ENCODE results near the gene COL23A1. TPM values are rescaled to one million over a fixed set of nuclear protein-coding genes. Genes with fewer than 3 reads are reported as not detected.

COL23A1 gene
- total RNA-seq, 2 experiments from 2014 or later = 0.11 TPM; not detected in 1

- DNase-seq = no peak
- peaks cover 1% of the 10 kb centered on the region for H3K27me3 Mint-ChIP-seq
- CTCF ChIA-PET = no interaction called here
- TF ChIP-seq CTCF (IDR thresholded peaks at IDR 0.05) = no peak
- H3K4me3 Mint-ChIP-seq = no peak overlapping the region
- H3K4me1 Mint-ChIP-seq (ENCODE audit: low read depth) = peaks cover 3% of the 10 kb centered on the region
- H3K9me3 Mint-ChIP-seq = no peaks in the 10 kb centered on the region
- intact Hi-C loops (cut with micrococcal nuclease) = no loop called here
- no peak overlapping the region for H3K27ac Mint-ChIP-seq
- no peak for ATAC-seq
- H3K36me3 Mint-ChIP-seq (ENCODE audit: low read depth) = no peaks in the 10 kb centered on the region
- POLR2A ChIA-PET = no interaction called here
These were observed 224.4 kb downstream of the COL23A1 start for GRCh38 chr5:178365501-178366440.

GRCh38 chr5:178364326-178364675 lies 225.9 kb downstream of the COL23A1 start:
- no peak for DNase-seq
- Mint-ChIP-seq H3K9me3 (no peaks in the 10 kb centered on the region), H3K27ac (no peak overlapping the region), H3K4me1 (ENCODE audit: low read depth) (peaks cover 3% of the 10 kb centered on the region), H3K27me3 (peaks cover 1% of the 10 kb centered on the region), H3K4me3 (no peak overlapping the region), H3K36me3 (ENCODE audit: low read depth) (no peaks in the 10 kb centered on the region)
- intact Hi-C loops (cut with micrococcal nuclease) = no loop called here
- CTCF ChIA-PET = no interaction called here
- no peak for ATAC-seq
- TF ChIP-seq CTCF (IDR thresholded peaks at IDR 0.05) = no peak
- POLR2A ChIA-PET = no interaction called here

- Mint-ChIP-seq H3K4me3 (no peak overlapping the region), H3K27ac (no peak overlapping the region), H3K4me1 (ENCODE audit: low read depth) (peaks cover 3% of the 10 kb centered on the region), H3K36me3 (ENCODE audit: low read depth) (no peaks in the 10 kb centered on the region), H3K27me3 (peaks cover 1% of the 10 kb centered on the region), H3K9me3 (no peaks in the 10 kb centered on the region)
- intact Hi-C loops (cut with micrococcal nuclease) = no loop called here
- ChIA-PET CTCF (no interaction called here), POLR2A (no interaction called here)
- no peak for TF ChIP-seq CTCF (IDR thresholded peaks at IDR 0.05)
- ATAC-seq (no peak), DNase-seq (no peak)
These were observed 226.5 kb downstream of the COL23A1 start for GRCh38 chr5:178363501-178364325.

GRCh38 chr5:178361657-178362445 lies 228.3 kb downstream of the COL23A1 start:
- peaks cover 5% of the 10 kb centered on the region for H3K4me1 Mint-ChIP-seq (ENCODE audit: low read depth)
- ChIA-PET POLR2A (no interaction called here), CTCF (no interaction called here)
- no peak overlapping the region for H3K27ac Mint-ChIP-seq
- ATAC-seq (no peak), DNase-seq (no peak)
- no peak overlapping the region for H3K4me3 Mint-ChIP-seq
- intact Hi-C loops (cut with micrococcal nuclease) = no loop called here
- TF ChIP-seq CTCF (IDR thresholded peaks at IDR 0.05) = no peak
- no peaks in the 10 kb centered on the region for H3K9me3 Mint-ChIP-seq
- no peaks in the 10 kb centered on the region for H3K36me3 Mint-ChIP-seq (ENCODE audit: low read depth)
- peaks cover 6% of the 10 kb centered on the region for H3K27me3 Mint-ChIP-seq
